Mesendoderm (in vitro differentiated cells): ENCODE data around the gene SPDYE16.
"Not testable (repeated sequence)": the region's sequence is repeated elsewhere in the genome, so short reads cannot be mapped to it uniquely, and the experiment has no call there.

Experiments
- DNase-seq: peaks from one replicate; pipeline ENCODE4 v3.0.0; 2013
- H2AK5ac ChIP-seq: 2 replicates; pipeline ENCODE4 v1.6.1; 2013; ENCODE audit warnings: low read length, inconsistent platforms
- H2BK120ac ChIP-seq: 2 replicates; pipeline ENCODE4 v1.6.1; 2013; ENCODE audit warnings: low read depth, mild to moderate bottlenecking, low read length, moderate library complexity, mixed read lengths
- H2BK15ac ChIP-seq: replicated peaks from 2 replicates; pipeline ENCODE4 v1.6.1; 2013; ENCODE audit warnings: low read depth, mild to moderate bottlenecking, moderate library complexity
- H2BK5ac ChIP-seq: 2 replicates; pipeline ENCODE4 v1.6.1; 2013; ENCODE audit warnings: low read length, inconsistent platforms
- H3K18ac ChIP-seq: 2 replicates; pipeline ENCODE4 v1.6.1; 2013; ENCODE audit warnings: mild to moderate bottlenecking, low read length, mixed read lengths
- H3K23ac ChIP-seq: one replicate; pipeline ENCODE4 v1.6.1; 2013; ENCODE audit warnings: low read length
- H3K27ac ChIP-seq: 2 replicates; pipeline ENCODE4 v1.5.1; 2013; ENCODE audit warnings: low read depth, mild to moderate bottlenecking, inconsistent platforms, low read length, moderate library complexity
- H3K27me3 ChIP-seq: 2 replicates; pipeline ENCODE4 v1.6.1; 2013; ENCODE audit warnings: low read length, control low read depth, mild to moderate bottlenecking, inconsistent platforms; ENCODE audit not compliant: insufficient read depth, poor library complexity
- H3K36me3 ChIP-seq: 2 replicates; pipeline ENCODE4 v1.6.1; 2013; ENCODE audit warnings: low read length, inconsistent platforms; ENCODE audit not compliant: control insufficient read depth, insufficient read depth
- H3K4ac ChIP-seq: one replicate; pipeline ENCODE4 v1.6.1; 2013; ENCODE audit warnings: low read depth, mild to moderate bottlenecking, low read length, moderate library complexity
- H3K4me1 ChIP-seq: 2 replicates; pipeline ENCODE4 v1.6.1; 2013; ENCODE audit warnings: low read depth, low read length, inconsistent platforms; ENCODE audit not compliant: control insufficient read depth
- H3K4me2 ChIP-seq: 2 replicates; pipeline ENCODE4 v1.6.1; 2013; ENCODE audit warnings: low read length
- H3K4me3 ChIP-seq: 2 replicates; pipeline ENCODE4 v1.5.1; 2013; ENCODE audit warnings: mild to moderate bottlenecking, low read length
- H3K56ac ChIP-seq: one replicate; pipeline ENCODE4 v1.6.1; 2013; ENCODE audit warnings: low read length
- H3K79me1 ChIP-seq: 2 replicates; pipeline ENCODE4 v1.6.1; 2013; ENCODE audit warnings: low read length, inconsistent platforms
- H3K79me2 ChIP-seq: 2 replicates; pipeline ENCODE4 v1.6.1; 2013; ENCODE audit warnings: mild to moderate bottlenecking, low read length; ENCODE audit not compliant: control insufficient read depth, insufficient read depth
- H3K9ac ChIP-seq: 2 replicates; pipeline ENCODE4 v1.6.1; 2013; ENCODE audit warnings: low read length, inconsistent platforms
- H4K5ac ChIP-seq: one replicate; pipeline ENCODE4 v1.6.1; 2013; ENCODE audit warnings: low read length
- H4K8ac ChIP-seq: one replicate; pipeline ENCODE4 v1.6.1; 2013; ENCODE audit warnings: low read depth, mild to moderate bottlenecking, control low read depth, low read length, moderate library complexity
- WGBS: extraction: QIAGEN DNeasy Blood & Tissue Kit; methylation state at CpG from one replicate; pipeline ENCODE4 v1.1.7; 2013; ENCODE audit warnings: low lambda C conversion rate, missing lambda C conversion rate; ENCODE audit not compliant: insufficient coverage; ENCODE audit errors: extremely low coverage; 5-methylcytosine and 5-hydroxymethylcytosine counted together

Gene SPDYE16

GRCh38 chr7:76531643-76532042 is 11.5 kb downstream of the SPDYE16 start:
- H3K79me2 ChIP-seq, H3K4me2 ChIP-seq, H3K79me1 ChIP-seq, H2AK5ac ChIP-seq, H3K4ac ChIP-seq, DNase-seq, H3K23ac ChIP-seq, H4K8ac ChIP-seq, H2BK5ac ChIP-seq, H3K4me3 ChIP-seq, H3K9ac ChIP-seq, H3K18ac ChIP-seq, H4K5ac ChIP-seq, H3K56ac ChIP-seq, H3K4me1 ChIP-seq, H3K27ac ChIP-seq, H3K27me3 ChIP-seq, H2BK120ac ChIP-seq, H3K36me3 ChIP-seq, H2BK15ac ChIP-seq: not testable (repeated sequence)
- WGBS: no CpG with 5 or more reads among the region's 2 CpGs

GRCh38 chr7:76526183-76526582 is 16.9 kb downstream of the SPDYE16 start:
- not testable (repeated sequence) for H3K4ac ChIP-seq, H3K9ac ChIP-seq, DNase-seq, H4K5ac ChIP-seq, H2BK5ac ChIP-seq, H3K27ac ChIP-seq, H3K18ac ChIP-seq, H2AK5ac ChIP-seq, H4K8ac ChIP-seq, H3K27me3 ChIP-seq, H3K4me1 ChIP-seq, H3K79me1 ChIP-seq, H3K4me3 ChIP-seq, H3K23ac ChIP-seq, H3K56ac ChIP-seq, H3K36me3 ChIP-seq, H2BK15ac ChIP-seq, H3K4me2 ChIP-seq, H2BK120ac ChIP-seq, H3K79me2 ChIP-seq
- WGBS: no CpG with 5 or more reads among the region's 4 CpGs

- not testable (repeated sequence) for H3K4me3 ChIP-seq, H2BK15ac ChIP-seq, H3K4me2 ChIP-seq, H2AK5ac ChIP-seq, H3K18ac ChIP-seq, H2BK5ac ChIP-seq, H3K4me1 ChIP-seq, H3K36me3 ChIP-seq, H3K79me1 ChIP-seq, H3K27me3 ChIP-seq, H3K79me2 ChIP-seq, H3K9ac ChIP-seq, H3K27ac ChIP-seq, H4K5ac ChIP-seq, H3K4ac ChIP-seq, DNase-seq, H3K23ac ChIP-seq, H2BK120ac ChIP-seq, H4K8ac ChIP-seq, H3K56ac ChIP-seq
- WGBS: no CpG with 5 or more reads among the region's 6 CpGs
Measured at GRCh38 chr7:76516932-76517331, 26.2 kb downstream of the SPDYE16 start.

- Histone ChIP-seq H3K4me1 (no peaks in the 10 kb centered on the region), H2BK15ac (no peak overlapping the region), H3K27ac (no peak overlapping the region), H2BK120ac (no peak overlapping the region), H4K5ac (no peak overlapping the region), H3K4me3 (no peak overlapping the region), H3K23ac (no peak overlapping the region), H3K4me2 (no peak overlapping the region), H3K9ac (no peak overlapping the region), H3K4ac (no peak overlapping the region), H3K79me2 (no peaks in the 10 kb centered on the region), H3K18ac (no peak overlapping the region), H3K56ac (no peak overlapping the region), H3K27me3 (no peaks in the 10 kb centered on the region), H3K36me3 (no peaks in the 10 kb centered on the region), H2BK5ac (no peak overlapping the region), H4K8ac (no peak overlapping the region), H2AK5ac (no peak overlapping the region), H3K79me1 (no peaks in the 10 kb centered on the region)
- no peak for DNase-seq
- WGBS: no CpG with 5 or more reads among the region's 32 CpGs
Measured at GRCh38 chr7:76515999-76516443, 27.1 kb downstream of the SPDYE16 start.

GRCh38 chr7:76514926-76515771 is 27.9 kb downstream of the SPDYE16 start:
- no peak overlapping the region for H2AK5ac ChIP-seq
- H3K23ac ChIP-seq: no peak overlapping the region
- no peak overlapping the region for H3K9ac ChIP-seq
- no peaks in the 10 kb centered on the region for H3K36me3 ChIP-seq
- no peak overlapping the region for H4K8ac ChIP-seq
- no CpG with 5 or more reads among the region's 16 CpGs for WGBS
- no peak overlapping the region for H4K5ac ChIP-seq
- H2BK5ac ChIP-seq: no peak overlapping the region
- H3K79me1 ChIP-seq: no peaks in the 10 kb centered on the region
- H2BK120ac ChIP-seq: no peak overlapping the region
- DNase-seq: no peak
- no peak overlapping the region for H3K27ac ChIP-seq
- no peaks in the 10 kb centered on the region for H3K4me1 ChIP-seq
- H3K27me3 ChIP-seq: no peaks in the 10 kb centered on the region
- no peaks in the 10 kb centered on the region for H3K79me2 ChIP-seq
- H3K18ac ChIP-seq: no peak overlapping the region
- H3K4me3 ChIP-seq: no peak overlapping the region
- H2BK15ac ChIP-seq: no peak overlapping the region
- H3K4ac ChIP-seq: no peak overlapping the region
- H3K4me2 ChIP-seq: no peak overlapping the region
- H3K56ac ChIP-seq: no peak overlapping the region
